Heart right ventricle (tissue), 16 donors: ENCODE data around the gene ARMH3. TPM values are rescaled to one million over a fixed set of nuclear protein-coding genes. Genes with fewer than 3 reads are reported as not detected.

Experiments
- ATAC-seq, 8 donors: fragments of 200-7000 bp; cut with Tn5 transposase; one replicate each; pipeline ENCODE4 v1.9.1; 2020; ENCODE audit warnings: mild to moderate bottlenecking in 8 of 8, moderate library complexity in 8 of 8, moderate number of reproducible peaks in 1 of 8
- DNase-seq, 2 donors: peaks; one replicate each; pipeline ENCODE4 v3.0.0-alpha.2; 2020
- H3K27ac ChIP-seq, 10 donors: fragments of 200-600 bp; sonication (generic) in 2 of 10; one replicate each; pipeline versions ENCODE4 v1.5.0 to v1.8.0; 2020 to 2022; ENCODE audit warnings: mild to moderate bottlenecking in 3 of 10
- H3K27me3 ChIP-seq, 7 donors: fragments of 200-600 bp; one replicate each; pipeline ENCODE4 v1.8.0; 2021 to 2022; ENCODE audit warnings: mild to moderate bottlenecking in 2 of 7
- H3K36me3 ChIP-seq, 9 donors: fragments of 200-600 bp; sonication (generic) in 1 of 9; one replicate each; pipeline versions ENCODE4 v1.5.0 to v1.8.0; 2020 to 2022; ENCODE audit warnings: mild to moderate bottlenecking in 2 of 9
- H3K4me1 ChIP-seq, 9 donors: fragments of 200-600 bp; sonication (generic) in 1 of 9; one replicate each; pipeline versions ENCODE4 v1.5.0 to v1.8.0; 2020 to 2022; ENCODE audit warnings: mild to moderate bottlenecking in 4 of 9
- H3K4me3 ChIP-seq, 10 donors: fragments of 200-600 bp; sonication (generic) in 2 of 10; one replicate each; pipeline versions ENCODE4 v1.5.0 to v1.8.0; 2020 to 2022; ENCODE audit warnings: mild to moderate bottlenecking in 7 of 10, moderate library complexity in 2 of 10
- H3K9me3 ChIP-seq, 11 donors: fragments of 200-600 bp in 10 of 11; sonication (generic) in 2 of 11; one replicate each; pipeline versions ENCODE4 v1.5.0 to v1.8.0; 2013 to 2022; ENCODE audit warnings: mild to moderate bottlenecking in 2 of 11, control low read depth in 1 of 11, moderate library complexity in 1 of 11
- WGBS, 2 donors: extraction: QIAGEN DNeasy Blood & Tissue Kit; methylation state at CpG; one replicate each; pipeline ENCODE4 v1.1.7; 2013; ENCODE audit warnings: inconsistent platforms in 1 of 2; 5-methylcytosine and 5-hydroxymethylcytosine counted together
- intact Hi-C, 10 donors: fragments of 100-400 bp; cut with DNase I; formaldehyde crosslinking; loops; one replicate each; pipeline versions ENCODE4 v1.11.1 to v1.14.2; 2022
- polyA plus RNA-seq, 2 donors: library from polyadenylated mRNA; stranded (reverse); fragments of 200-250 nt; gene quantifications; one replicate each; pipeline ENCODE4 v1.2.3, GENCODE V29; 2013
- total RNA-seq, 10 donors: library from RNA; stranded (reverse); fragmentation: NEBNext Ultra II Directional in 3 of 10; extraction: Animal tissue kit (Norgen Biotek cat#: 25700) in 3 of 10; gene quantifications; one replicate each; pipeline versions ENCODE4 v1.2.1 to v1.2.4, GENCODE V29; 2021 to 2023
- TF ChIP-seq, protein P1 (sequence below), 9 donors: fragments of 200-600 bp; sonication (generic) in 2 of 9; IDR thresholded peaks; one replicate each; pipeline versions ENCODE4 v1.5.0 to v1.8.0; 2021 to 2022; ENCODE audit warnings: antibody characterized with exemption in 9 of 9, mild to moderate bottlenecking in 5 of 9, moderate library complexity in 1 of 9
- donor health status: Arrhythmogenic right ventricular cardiomyopathy.
- donor health status: ischemic (EF 13 %, LVEDD 7.1; RV severe dilation, severe dysfunction).
- donor health status: healthy with polysubstance abuse.
- donor health status: DM: no; HTN: yes; CAD: no.
- donor health status: DM: no; HTN: no; CAD: no.
- donor health status: ischemic (EF 25% LVEDD 6.9; RV normal size, moderate dysfunction).
- donor health status: ischemic (EF 25% LVEDD 5.7; RV mildly dilated, moderate dysfunction).
- donor health status: healthy.
- donor health status: DM: yes; HTN: yes; CAD: no.
- donor health status: Ischemic cardiomyopathy.
- donor health status: ischemic (EF 35%, LVEDD 5.7; RV mildly dilated, moderate dysfunction).
- donor health status: nonischemic (EF 11% LVEDD 7.7; RV severe dilation, severe dysfunction).
- donor health status: DM: yes; HTN: yes; CAD: no.
- donor health status: PGD.
- donor health status: ischemic (EF 29% LVEDD 5.4; RV normal size, mild dysfunction).
- donor health status: nonischemic (EF 23%, LVEDD 6.1; RV moderate dilation, normal function).

Gene ARMH3
- total and polyA plus RNA-seq, 12 donors = 24.1 to 96.8 (median 54.1) TPM

DNA sequence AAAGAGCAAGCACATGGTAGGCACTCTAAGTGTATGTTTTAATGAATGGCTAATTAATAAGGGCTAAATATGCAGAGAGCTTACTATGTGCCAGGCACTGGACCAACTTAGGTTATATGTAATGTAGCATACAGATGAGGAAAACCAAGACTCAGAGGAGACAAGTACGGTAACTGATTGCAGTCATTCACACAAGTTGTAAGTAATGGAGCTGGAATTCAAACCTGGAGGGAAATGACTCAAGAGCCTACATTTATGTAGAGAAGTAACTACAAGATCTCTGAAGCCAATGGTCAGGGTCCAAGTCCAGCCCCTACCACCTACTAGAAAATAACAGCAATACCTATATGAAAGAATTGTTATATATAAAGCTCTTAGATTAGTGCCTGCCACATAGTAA is 115.1 kb downstream of the ARMH3 start:
- Histone ChIP-seq H3K27ac (peak overlapping the region in 6 of 10 donors; percentile 4 to 88 (median 66)), H3K9me3 (no peaks in the 10 kb centered on the region), H3K4me1 (peaks cover 16 to 68% (median 48%) of the 10 kb centered on the region in 9 donors), H3K4me3 (no peak overlapping the region), H3K27me3 (no peaks in the 10 kb centered on the region), H3K36me3 (peaks cover 0 to 28% (median 0%) of the 10 kb centered on the region in 9 donors)
- intact Hi-C loops = no loop called here
- TF ChIP-seq, protein P1, sequence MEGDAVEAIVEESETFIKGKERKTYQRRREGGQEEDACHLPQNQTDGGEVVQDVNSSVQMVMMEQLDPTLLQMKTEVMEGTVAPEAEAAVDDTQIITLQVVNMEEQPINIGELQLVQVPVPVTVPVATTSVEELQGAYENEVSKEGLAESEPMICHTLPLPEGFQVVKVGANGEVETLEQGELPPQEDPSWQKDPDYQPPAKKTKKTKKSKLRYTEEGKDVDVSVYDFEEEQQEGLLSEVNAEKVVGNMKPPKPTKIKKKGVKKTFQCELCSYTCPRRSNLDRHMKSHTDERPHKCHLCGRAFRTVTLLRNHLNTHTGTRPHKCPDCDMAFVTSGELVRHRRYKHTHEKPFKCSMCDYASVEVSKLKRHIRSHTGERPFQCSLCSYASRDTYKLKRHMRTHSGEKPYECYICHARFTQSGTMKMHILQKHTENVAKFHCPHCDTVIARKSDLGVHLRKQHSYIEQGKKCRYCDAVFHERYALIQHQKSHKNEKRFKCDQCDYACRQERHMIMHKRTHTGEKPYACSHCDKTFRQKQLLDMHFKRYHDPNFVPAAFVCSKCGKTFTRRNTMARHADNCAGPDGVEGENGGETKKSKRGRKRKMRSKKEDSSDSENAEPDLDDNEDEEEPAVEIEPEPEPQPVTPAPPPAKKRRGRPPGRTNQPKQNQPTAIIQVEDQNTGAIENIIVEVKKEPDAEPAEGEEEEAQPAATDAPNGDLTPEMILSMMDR (IDR thresholded peaks at IDR 0.05) = no peak
- DNase-seq (no peak), ATAC-seq (no peak)
- 83 to 88% methylated on average over 1 of the region's 1 CpG for WGBS, 2 donors

DNA sequence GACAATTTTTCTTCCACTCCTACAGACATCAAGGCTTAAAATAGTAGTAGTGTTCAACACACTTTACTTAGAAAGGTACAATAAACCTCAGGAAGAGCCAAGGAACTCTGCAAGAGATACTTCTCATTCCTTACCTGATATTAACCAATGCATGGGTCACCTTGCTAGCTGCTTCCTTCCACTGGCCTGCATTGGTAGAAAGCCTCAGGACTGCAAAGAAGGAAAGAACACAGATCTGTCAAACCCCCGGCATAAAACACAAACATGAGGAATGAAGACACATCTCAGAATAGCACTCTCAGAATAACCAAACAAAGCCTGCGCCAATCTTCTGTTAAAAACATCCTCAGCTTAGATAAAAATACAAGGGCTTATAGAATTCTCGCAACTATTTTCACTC is 116.2 kb downstream of the ARMH3 start:
- peaks cover 16 to 80% (median 55%) of the 10 kb centered on the region in 9 donors for H3K4me1 ChIP-seq
- peak overlapping the region; percentile 13 to 88 (median 84) for H3K27ac ChIP-seq
- DNase-seq = peak in 1 of 2 donors; percentile 16
- H3K4me3 ChIP-seq = peak overlapping the region in 8 of 10 donors; percentile 3 to 43 (median 36)
- H3K27me3 ChIP-seq = no peaks in the 10 kb centered on the region
- intact Hi-C loops = loop anchor here in 1 of 10 donors (5.0 kb wide), 1 partner anchor 33 kb away; no protein-coding TSS in a partner anchor
- 31 to 49% methylated on average over 3 of the region's 3 CpGs for WGBS, 2 donors
- ATAC-seq = peak in 7 of 8 donors; percentile 23 to 78 (median 69)
- H3K36me3 ChIP-seq = peaks cover 0 to 28% (median 0%) of the 10 kb centered on the region in 9 donors
- H3K9me3 ChIP-seq = no peaks in the 10 kb centered on the region
- TF ChIP-seq, protein P1 (IDR thresholded peaks at IDR 0.05) = no peak

DNA sequence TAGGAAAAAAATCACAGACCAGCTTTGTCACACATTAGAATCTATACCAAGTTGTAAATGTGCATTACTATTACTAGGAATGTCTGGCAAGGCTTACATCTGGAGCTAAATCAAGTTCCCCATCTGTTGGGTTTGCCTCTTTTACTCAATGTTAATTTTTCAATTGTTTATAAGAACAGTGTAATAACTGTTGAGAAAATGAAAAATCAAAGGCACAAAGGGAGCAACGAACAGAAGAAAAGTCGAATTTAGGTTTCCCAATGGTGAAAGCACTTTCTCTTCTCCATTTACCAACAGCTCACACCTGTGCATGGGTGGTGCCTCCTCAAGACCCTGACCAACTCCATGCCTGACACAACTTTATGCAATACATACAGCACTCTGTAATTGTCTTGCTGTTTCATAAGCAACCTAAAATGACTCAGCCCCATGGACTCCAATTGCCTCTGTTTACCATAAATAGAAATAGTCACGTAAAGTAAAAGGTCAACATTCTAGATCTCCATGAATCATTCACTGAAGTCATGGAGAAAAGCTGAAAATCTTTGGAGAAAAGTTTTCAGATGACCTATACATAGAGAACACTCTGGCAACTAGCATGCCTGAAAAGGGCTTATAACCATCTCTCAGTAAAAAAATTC is 116.8 kb downstream of the ARMH3 start:
- Histone ChIP-seq H3K36me3 (peaks cover 0 to 28% (median 0%) of the 10 kb centered on the region in 9 donors), H3K4me3 (peak overlapping the region in 8 of 10 donors; percentile 3 to 43 (median 36)), H3K4me1 (peaks cover 16 to 86% (median 56%) of the 10 kb centered on the region in 9 donors), H3K27ac (peak overlapping the region; percentile 13 to 88 (median 84)), H3K27me3 (no peaks in the 10 kb centered on the region), H3K9me3 (no peaks in the 10 kb centered on the region)
- WGBS, 2 donors = 54 to 56% methylated on average over 3 of the region's 3 CpGs
- TF ChIP-seq, protein P1 (IDR thresholded peaks at IDR 0.05) = no peak
- ATAC-seq (peak in 7 of 8 donors; percentile 53 to 83 (median 71)), DNase-seq (no peak)
- intact Hi-C loops = loop anchor here in 1 of 10 donors (5.0 kb wide), 1 partner anchor 33 kb away; no protein-coding TSS in a partner anchor

DNA sequence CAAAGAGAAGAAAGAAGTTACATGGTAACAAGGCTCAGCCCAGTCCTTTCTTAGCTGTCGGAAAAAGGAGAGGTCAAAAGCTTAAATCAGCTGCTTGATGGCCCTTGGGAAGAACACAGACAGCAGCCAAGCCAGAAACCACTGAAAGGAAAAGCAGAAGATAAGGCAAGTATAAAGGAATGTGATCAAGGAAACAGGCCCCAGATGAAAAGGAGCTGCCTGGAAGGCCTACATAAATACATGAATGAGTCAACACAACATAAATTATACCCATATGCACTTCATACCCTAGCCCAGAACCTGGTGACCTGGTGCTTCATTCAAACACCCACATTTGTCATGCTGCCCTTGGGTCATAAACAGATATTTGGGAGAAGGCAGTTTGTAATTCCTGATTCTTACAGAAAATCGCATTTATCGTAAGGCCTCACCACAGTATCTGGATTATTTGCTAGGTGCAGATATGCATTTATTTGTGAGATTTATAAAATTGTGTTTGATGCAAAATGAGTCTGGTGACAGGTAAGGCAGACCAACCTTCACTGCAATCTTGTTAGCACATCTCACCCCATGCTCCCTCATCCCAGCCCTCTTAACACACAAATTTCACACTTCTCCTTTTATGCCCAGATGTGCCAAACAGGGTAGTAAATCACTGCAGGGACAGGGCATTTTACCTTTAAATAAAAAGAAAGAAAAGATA is 117.5 kb downstream of the ARMH3 start:
- H3K36me3 ChIP-seq = peaks cover 0 to 28% (median 0%) of the 10 kb centered on the region in 9 donors
- ATAC-seq (peak in 6 of 8 donors; percentile 27 to 50 (median 42)), DNase-seq (no peak)
- H3K9me3 ChIP-seq = no peaks in the 10 kb centered on the region
- WGBS, 2 donors = 68 to 74% methylated on average over 3 of the region's 3 CpGs
- intact Hi-C loops = loop anchor here in 1 of 10 donors (5.0 kb wide), 1 partner anchor 34 kb away; no protein-coding TSS in a partner anchor
- no peaks in the 10 kb centered on the region for H3K27me3 ChIP-seq
- H3K27ac ChIP-seq = peak overlapping the region; percentile 13 to 88 (median 84)
- TF ChIP-seq, protein P1 (IDR thresholded peaks at IDR 0.05) = no peak
- peaks cover 16 to 92% (median 61%) of the 10 kb centered on the region in 9 donors for H3K4me1 ChIP-seq
- H3K4me3 ChIP-seq = peak overlapping the region in 7 of 10 donors; percentile 12 to 43 (median 36)
